Raji (cell line): ENCODE data around the gene POLE.

Source experiments
- POLR2A ChIP-seq: IDR thresholded peaks from 2 replicates; pipeline ENCODE4 v1.6.1; 2011; ENCODE audit warnings: low read depth, low read length, control low read depth; ENCODE audit not compliant: insufficient read depth

The POLE gene

DNA sequence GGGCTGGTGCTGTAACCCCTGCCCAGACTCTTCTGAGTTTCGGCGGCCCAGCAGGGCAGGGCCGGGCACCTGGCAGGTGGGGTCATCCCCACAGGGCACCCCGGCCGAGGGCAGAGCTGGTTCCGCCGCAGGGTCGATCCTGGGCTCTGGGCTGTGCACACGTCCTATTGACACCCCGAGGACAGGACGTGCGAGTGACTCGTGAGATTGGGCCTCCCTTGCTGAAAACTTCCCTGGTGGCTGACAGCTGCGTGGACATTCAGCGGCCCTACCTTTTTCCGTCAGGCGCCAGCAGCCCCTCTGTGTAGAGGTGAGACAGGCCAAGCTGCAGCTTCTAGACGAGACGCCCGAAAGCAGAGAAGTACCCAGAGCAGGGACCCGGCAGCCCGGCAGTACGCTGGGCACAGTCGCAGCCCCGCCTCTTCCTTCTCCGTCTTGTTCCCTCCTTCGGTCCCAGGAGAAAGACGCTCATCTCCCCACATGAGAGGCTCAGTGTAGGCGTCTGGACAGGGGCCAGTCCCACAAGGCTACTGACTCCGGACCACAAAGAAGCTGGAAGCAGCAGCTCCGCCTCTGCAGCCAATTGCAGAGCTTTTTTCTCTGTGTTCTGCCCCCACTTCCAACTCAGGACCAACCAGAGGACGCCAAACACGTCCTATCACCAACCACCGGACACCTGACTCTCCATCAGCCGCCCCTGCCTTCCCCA, 76.9 kb downstream of the POLE start, which contains the start of gene LRCOL1:
Gene LRCOL1, minus strand, starts transcription at position 532 of the 709 bp plus-strand sequence. CDS start 4,331 bp downstream, outside the sequence.
- TF ChIP-seq POLR2A, result no peak

DNA sequence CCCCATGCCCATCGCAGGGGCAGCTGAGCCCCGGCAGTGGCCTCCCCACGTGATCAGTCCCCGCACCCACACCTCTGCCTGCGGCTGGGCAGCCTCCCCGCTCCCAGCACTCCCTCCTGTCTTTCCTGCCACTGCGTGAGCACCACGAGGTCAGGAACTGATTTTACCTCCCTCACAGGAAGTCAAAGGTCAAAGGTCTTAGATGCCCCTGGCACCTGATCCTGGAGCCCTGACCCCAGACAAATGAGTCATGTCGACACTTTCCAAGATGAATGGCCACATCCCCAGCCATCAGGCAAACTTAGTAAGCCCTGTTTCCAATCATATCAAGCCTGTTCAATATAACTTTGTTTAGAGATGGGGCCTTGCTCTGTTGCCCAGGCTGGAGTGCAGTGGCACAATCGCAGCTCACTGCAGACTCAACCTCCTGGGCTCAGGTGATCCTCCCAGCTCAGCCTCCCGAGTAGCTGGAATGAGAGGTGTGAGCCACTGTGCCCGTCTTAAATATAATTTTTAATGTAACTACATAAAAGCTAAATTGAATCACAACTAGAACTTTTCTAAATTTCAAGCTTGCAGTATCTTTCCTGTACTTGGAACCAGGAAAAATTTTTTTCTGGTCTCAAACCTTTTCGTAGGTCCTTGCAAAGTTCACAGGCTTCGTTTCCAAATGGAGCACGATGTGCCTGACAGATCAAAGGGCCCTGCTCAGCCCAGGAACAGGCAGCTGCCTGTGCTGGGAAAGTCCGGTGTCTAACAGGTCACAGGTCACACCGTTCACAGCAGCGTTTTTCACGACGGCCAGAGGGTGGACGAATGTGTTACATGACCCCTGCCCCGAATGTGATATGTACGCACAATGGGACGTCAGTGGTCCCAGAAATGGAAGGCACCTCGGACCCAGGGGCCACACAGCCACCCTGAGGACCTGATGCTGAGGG, 78.6 kb downstream of the POLE start:
- TF ChIP-seq POLR2A, result no peak

DNA sequence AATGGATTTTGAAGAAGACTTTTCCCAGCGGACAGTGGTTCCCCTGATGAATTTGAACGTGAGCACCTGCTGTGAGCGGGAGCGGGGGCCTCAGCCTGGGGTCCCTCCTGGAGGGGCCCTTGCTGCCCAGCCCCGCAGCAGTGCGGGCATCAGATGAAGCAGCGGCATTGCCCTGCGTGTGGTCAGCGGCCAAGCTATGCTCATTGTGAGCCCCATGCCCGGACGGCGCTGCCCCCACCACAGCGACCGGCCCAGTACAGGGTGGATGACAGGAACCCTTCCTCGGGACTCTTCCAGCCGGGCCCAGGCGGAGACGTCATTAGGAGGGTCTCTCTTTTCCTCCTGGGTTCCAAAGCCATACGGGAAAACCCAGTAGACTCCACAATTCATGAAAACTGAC, 80.2 kb downstream of the POLE start:
- no peak for TF ChIP-seq POLR2A

DNA sequence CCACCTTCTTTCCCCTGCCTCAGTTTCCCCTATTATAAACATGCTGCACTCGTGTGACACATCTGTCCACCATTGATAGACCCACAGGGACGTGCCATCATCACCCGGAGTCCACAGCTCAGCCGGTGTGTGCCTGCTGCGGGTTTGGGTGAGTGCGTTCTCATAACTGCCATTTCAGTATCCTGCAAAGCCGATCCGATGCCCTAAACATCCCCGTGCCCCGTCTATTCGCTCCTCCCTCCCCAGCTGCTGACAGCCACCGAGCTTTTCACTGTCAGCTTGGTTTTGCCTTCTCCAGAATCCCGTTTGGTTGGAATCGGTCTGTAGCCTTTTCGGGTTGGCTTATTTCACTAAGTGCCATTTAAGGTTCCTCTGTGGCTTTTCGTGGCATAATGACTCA, 80.7 kb downstream of the POLE start:
- no peak for TF ChIP-seq POLR2A

DNA sequence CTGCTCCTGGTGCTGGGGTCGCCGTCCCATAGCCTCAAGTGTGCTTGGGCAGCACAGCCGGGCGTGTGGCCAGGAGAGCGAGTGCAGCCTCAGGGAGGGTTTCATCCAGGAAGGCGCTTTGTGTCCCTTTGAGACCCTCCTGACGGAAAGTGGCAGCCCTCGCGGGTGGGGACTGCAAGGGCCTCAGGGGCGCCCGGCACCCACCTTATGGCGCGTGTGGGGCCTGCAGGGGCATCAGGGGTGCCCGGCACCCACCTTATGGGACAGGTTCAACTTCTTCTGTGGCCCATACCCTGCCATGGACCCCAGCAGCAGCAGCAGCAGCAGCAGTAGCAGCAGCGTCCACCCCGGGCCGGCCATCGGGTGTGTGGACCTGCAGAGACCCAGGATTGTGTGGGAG, 81.2 kb downstream of the POLE start:
- TF ChIP-seq POLR2A, result no peak

DNA sequence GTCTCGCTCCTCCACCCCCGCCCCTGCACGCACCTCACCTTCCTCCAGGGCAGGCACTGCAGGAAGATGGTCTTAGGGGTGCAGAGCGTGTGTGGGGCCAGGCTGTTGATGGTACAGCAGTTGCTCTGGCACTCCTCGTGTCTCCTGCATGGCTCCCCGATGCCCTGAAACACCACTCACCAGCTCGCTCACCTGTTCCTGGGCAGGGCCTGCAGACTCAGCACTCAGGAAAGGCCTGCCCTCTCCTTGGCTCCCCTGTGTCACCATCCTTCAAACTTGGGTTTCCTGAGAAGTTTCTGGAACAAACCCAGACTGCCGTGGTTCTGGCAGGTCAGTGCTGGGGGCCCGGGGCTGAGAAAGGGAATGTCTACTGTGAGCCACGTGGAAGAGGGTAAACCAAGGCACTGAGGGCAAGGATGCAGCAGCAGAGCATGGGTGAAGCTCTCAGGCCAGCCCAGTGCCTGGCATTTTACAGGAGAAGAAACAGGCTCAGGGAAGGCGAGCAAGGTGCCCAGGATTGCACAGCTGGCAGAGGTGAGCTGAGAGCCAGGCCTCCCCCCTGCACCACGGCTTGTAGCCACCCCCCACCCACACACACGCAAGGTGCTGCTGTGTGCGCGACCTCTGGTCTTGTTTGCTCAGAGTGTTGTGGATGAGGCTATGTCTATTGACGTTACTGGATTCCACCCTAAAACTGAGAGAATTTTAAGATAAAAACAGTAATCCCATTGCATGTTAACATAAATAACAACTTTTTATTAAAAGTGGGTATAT, 82.3 kb downstream of the POLE start:
- TF ChIP-seq POLR2A, result no peak

DNA sequence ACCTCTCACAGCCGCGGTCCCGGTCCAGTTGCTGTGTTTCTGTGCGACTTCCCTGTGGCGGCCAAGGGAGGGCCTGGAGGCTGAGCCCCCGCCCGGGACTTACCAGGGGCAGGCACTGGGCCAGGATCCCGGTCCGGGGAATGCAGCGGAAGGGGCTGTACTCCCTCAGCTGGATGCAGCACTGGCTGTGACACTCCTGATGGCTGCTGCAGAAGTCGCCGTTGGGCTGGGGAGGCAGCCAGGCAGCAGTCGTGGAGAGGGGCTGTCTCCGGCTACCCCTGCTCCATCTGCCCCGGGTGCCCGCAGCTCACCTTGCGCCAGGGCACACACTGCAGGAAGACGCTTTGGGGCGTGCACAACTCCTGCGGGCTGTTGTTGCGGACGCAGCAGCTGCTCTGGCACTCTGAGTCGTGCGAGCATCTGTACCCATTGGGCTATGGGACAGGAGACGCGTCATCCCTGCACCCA, 83.0 kb downstream of the POLE start:
- TF ChIP-seq POLR2A, result no peak

DNA sequence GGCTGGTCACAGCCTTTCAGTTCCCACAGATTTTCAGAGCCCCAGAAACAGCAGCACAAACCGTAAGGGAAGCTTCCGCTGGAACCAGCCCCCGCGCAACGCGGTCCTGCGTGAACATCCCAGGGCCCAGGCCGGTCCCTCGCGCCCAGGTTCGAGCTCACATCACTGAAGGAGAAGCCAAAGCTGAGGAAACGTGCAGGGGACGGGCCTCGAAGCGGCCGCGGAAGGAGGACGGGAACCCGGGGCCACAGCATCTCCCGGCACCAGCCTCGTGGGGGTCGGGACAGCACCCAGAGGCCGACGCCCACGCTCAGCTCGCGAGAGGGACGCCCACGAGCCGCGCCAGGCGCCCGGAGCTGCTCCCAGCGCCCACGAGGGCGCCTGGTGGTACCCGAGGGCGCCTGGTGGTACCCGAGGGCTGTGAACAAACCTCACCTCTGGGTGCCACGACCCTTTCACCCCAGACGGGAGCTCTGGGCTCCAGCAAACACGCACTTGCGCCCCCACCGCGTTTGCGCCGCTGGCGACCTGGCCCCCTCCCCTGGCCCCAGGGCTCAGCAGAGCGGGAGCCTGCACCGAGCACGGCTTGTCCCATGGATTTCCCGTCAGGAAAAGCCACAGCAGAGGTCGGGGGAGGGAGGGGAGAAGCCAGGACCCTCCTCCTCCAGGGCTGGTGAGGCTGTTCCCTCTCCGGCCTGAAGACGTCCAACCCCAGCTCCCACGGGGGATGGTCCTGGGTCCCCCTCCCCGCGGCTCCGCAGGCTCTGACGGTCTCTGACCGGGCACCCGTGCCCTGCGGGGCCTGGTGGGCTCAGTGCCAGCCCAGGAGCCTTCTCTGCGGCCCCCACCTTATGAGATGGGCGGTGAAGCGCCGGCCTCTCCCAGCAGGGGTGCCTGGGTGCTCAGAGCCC, 83.6 kb downstream of the POLE start:
- TF ChIP-seq POLR2A, result no peak

DNA sequence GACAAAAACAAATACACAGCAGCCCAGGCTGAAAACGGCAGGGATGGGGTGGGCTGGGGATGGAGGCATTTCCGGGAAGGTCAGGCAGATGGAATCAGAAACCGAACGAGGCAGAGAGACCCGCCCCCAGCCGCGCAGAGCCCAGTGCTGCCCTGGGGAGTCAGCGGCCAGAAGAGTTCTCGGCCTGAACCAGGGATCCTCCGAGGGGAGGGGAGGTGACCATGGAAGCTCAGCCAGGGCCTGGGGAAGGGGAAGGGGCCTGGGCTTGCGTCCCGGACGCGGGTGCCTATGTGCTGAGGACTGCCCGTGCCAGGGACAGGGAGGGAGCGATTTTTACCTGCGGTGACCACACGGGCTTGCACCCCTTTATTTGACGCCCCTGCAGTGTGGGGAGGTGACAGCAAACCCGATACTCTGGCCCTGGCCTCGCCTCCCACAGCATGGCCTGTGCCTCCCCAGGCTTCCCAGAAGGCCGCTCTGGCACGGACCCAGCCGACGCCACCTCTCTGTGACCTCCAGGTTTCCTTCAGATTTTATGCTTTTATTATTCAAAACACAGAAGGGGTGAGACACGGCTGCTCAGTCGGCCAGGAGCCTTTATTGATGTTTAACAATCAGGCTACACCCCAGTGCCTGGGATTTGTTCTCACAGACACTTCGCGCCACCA, 84.4 kb downstream of the POLE start:
- no peak for TF ChIP-seq POLR2A

DNA sequence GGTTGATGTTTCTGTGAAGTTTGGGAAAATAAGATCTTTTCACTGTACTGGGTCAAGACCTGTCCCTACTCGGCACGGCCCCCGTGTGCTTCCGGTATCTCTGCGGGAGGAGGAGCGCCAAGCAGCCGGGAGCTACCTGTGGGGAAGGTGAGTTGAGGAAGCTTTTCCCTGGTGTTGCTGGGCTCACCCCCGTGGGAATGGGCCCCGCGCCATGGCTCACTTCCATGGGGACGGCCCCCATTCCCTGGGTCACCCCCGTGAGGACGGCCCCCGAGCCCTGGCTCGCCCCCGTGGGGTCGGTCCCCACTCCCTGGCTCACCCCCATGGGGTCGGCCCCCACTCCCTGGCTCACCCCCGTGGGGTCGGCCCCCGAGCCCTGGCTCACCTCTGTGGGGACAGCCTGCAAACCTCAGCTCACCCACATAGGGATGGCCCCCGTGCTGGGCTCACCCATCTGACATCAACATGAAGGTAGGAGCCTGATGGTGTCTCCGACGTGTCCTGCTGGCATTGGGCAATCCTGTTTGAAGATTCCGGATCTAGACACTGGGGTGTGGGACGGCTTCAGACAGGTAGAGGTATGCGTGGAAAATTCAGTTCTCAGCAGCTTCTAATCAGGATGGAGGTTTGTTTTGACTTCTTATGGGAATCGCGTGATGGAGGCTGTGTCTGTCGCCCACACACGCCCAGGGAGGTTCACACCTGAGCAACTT, 85.8 kb downstream of the POLE start:
- TF ChIP-seq POLR2A, result no peak

DNA sequence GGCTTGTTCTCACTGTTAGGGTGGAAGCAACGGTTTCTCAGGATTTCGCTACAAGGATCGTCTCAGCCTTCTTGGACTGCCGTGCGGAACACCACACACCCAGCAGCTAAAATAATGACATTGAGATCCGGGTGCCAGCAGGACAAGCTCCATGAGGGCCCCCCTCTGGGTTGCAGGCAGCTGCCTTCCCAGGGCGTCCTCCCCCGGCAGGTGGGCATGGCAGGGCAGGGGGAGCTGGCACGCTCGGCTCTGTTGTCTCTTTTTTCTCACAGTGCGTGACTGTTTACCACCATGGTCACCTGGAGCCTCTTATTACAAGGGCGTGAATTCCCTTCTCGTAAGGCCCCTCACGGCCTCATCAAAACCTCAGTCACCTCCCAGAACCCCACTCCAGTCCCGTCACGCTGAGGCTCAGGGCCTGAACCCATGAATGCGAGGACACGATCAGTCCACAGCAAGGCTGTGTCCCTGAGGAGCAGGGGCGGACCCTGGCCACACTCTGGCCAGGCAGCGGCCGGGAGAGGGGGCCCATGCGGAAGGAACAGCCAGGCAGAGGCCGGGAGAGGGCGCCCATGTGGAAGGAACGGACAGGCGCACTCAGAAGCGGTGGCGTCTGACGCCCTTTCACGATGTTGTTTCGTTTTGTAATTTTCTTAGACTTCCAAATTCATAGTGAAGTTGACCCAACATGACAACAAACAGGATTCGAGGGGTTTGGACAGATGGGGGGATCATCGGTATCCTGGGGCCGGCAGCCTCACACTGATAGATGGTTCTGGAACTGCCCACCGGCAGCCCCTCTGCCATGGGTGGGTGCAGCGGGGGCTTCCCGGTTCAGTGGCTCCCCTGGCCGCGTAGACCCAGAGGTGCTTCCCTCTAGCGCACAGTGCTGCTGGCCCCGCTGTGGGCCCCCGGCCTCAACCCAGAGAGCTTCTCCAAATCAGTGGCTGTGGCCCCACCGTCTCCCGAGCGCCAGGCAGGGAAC, 86.8 kb downstream of the POLE start:
- no peak for TF ChIP-seq POLR2A
